ENCODE results near the gene PSMA5. TPM values are rescaled to one million over a fixed set of nuclear protein-coding genes. Genes with fewer than 3 reads are reported as not detected.

The PSMA5 gene
- total RNA-seq, 1 donor from 2014 or later = 23.1 TPM

DNA sequence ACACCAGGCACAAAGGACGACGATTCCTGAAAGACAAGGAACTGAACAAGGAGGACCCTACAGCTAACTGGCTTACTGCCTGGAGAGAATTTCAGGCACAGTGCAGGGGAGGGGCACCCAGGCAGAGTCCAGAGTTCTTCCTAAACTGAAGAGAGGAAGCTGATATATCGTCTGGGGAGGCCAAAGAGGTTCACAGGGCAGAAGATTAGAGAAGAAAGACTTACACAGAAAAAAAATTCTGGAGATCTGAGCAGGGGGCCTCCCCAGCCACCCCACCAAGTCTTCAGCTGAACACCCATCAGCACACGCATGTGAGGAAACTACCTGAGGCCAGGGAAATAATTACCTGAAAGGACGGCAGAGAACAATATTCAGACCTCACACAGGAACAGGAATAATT lies 53.1 kb downstream of the PSMA5 start:
- no peak for DNase-seq (ENCODE audit: extremely low spot score in 2 of 2)
- intact Hi-C loops (cut with DNase I) = no loop called here
- Histone ChIP-seq H3K4me1 (peaks cover 14% of the 10 kb centered on the region), H3K9me3 (no peaks in the 10 kb centered on the region), H3K27ac (peak overlapping the region; percentile 33), H3K36me3 (no peaks in the 10 kb centered on the region), H3K4me3 (no peak overlapping the region), H3K27me3 (no peaks in the 10 kb centered on the region)
- TF ChIP-seq POLR2AphosphoS5 (IDR thresholded peaks at IDR 0.05; ENCODE audit: insufficient read depth in 1 of 2, low read depth in 1 of 2) (no peak), POLR2A (IDR thresholded peaks at IDR 0.05) (no peak)

DNA sequence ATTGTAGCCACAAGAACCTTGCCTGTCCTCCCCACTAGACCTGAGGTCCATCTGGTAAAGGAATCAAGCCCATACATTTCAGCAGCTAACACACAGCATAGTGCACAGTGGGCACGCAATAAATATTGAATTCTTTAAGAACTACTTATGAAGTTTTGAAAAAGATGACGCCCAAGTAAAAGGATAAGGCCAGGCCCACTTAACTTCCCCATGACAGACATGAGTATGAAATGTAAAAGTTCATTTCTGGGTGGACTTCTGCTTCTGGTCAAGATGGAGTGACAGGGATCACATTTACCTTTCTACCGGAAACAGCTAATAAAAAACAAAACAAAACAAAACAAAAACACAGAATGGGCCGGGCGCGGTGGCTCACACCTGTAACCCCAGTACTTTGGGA lies 54.0 kb downstream of the PSMA5 start:
- Histone ChIP-seq H3K4me3 (no peak overlapping the region), H3K27me3 (no peaks in the 10 kb centered on the region), H3K27ac (peak overlapping the region; percentile 69), H3K4me1 (peaks cover 14% of the 10 kb centered on the region), H3K9me3 (no peaks in the 10 kb centered on the region), H3K36me3 (no peaks in the 10 kb centered on the region)
- DNase-seq (ENCODE audit: extremely low spot score in 2 of 2) = no peak
- intact Hi-C loops (cut with DNase I) = no loop called here
- TF ChIP-seq, protein P1, sequence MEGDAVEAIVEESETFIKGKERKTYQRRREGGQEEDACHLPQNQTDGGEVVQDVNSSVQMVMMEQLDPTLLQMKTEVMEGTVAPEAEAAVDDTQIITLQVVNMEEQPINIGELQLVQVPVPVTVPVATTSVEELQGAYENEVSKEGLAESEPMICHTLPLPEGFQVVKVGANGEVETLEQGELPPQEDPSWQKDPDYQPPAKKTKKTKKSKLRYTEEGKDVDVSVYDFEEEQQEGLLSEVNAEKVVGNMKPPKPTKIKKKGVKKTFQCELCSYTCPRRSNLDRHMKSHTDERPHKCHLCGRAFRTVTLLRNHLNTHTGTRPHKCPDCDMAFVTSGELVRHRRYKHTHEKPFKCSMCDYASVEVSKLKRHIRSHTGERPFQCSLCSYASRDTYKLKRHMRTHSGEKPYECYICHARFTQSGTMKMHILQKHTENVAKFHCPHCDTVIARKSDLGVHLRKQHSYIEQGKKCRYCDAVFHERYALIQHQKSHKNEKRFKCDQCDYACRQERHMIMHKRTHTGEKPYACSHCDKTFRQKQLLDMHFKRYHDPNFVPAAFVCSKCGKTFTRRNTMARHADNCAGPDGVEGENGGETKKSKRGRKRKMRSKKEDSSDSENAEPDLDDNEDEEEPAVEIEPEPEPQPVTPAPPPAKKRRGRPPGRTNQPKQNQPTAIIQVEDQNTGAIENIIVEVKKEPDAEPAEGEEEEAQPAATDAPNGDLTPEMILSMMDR (IDR thresholded peaks at IDR 0.05) = no peak
- no peak for TF ChIP-seq POLR2A (IDR thresholded peaks at IDR 0.05)
- no peak for TF ChIP-seq POLR2AphosphoS5 (IDR thresholded peaks at IDR 0.05; ENCODE audit: insufficient read depth in 1 of 2, low read depth in 1 of 2)

DNA sequence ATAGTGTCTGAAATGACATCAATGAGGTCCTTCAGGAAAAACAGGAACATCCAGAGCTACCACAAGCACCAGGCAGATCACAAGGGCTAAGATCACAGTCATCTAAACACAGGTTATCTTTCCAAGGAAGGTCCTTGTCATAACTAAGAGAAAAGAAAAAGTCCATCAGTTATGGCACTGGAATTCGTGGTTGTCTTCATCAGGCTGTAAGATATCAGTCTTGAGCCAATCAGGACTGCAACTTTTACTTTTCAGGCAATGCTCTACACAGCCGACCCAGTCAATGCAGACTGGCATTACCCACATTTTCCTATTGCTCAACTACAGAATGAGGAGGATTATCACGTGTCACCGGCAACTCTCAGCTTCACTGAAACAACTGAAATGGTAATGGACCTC lies 54.9 kb downstream of the PSMA5 start:
- no peak overlapping the region for H3K4me3 ChIP-seq
- H3K27me3 ChIP-seq = no peaks in the 10 kb centered on the region
- TF ChIP-seq, protein P1 (IDR thresholded peaks at IDR 0.05) = no peak
- TF ChIP-seq POLR2AphosphoS5 (IDR thresholded peaks at IDR 0.05; ENCODE audit: insufficient read depth in 1 of 2, low read depth in 1 of 2) (no peak), POLR2A (IDR thresholded peaks at IDR 0.05) (no peak)
- H3K4me1 ChIP-seq = peaks cover 14% of the 10 kb centered on the region
- H3K36me3 ChIP-seq = peaks cover 0 to 7% of the 10 kb centered on the region in 2 donors
- H3K9me3 ChIP-seq = no peaks in the 10 kb centered on the region
- peak overlapping the region; percentile 69 for H3K27ac ChIP-seq
- intact Hi-C loops (cut with DNase I) = no loop called here
- DNase-seq (ENCODE audit: extremely low spot score in 2 of 2) = no peak

DNA sequence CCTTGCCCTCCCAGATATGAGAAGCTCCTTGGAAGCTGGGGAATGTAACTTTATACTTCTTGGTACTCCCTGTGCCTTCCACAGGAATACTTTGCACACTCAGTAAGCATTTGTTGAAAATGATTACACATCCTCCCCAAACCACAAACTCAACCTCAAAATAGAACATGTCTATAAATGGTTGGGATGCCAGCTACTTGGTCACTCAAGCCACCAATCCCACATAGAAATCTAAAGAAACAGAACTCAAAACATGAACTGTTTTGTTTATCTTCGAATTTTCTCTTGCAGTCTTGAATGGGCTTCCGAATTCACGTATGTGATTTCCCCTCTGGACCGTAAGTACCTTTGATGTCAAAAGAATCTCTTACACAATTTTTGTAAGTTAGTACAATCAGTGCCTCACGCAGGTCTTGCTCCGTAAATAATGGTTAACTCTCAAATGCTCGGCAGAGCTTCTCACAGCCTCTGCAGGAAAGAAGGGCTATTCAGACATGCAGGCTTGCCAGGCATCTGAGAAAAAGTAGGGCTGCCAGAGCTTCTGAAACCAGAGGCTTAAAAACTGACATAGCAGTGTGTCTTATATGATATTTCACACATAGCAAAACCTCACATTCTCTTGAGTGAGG lies 55.4 kb downstream of the PSMA5 start:
- intact Hi-C loops (cut with DNase I) = no loop called here
- Histone ChIP-seq H3K4me1 (peaks cover 14% of the 10 kb centered on the region), H3K4me3 (no peak overlapping the region), H3K27ac (peak overlapping the region; percentile 69), H3K27me3 (no peaks in the 10 kb centered on the region), H3K9me3 (no peaks in the 10 kb centered on the region), H3K36me3 (peaks cover 0 to 7% of the 10 kb centered on the region in 2 donors)
- peak in 1 of 2 donors; percentile 15 for TF ChIP-seq POLR2AphosphoS5 (IDR thresholded peaks at IDR 0.05; ENCODE audit: insufficient read depth in 1 of 2, low read depth in 1 of 2)
- no peak for TF ChIP-seq POLR2A (IDR thresholded peaks at IDR 0.05)
- DNase-seq (ENCODE audit: extremely low spot score in 2 of 2) = no peak

DNA sequence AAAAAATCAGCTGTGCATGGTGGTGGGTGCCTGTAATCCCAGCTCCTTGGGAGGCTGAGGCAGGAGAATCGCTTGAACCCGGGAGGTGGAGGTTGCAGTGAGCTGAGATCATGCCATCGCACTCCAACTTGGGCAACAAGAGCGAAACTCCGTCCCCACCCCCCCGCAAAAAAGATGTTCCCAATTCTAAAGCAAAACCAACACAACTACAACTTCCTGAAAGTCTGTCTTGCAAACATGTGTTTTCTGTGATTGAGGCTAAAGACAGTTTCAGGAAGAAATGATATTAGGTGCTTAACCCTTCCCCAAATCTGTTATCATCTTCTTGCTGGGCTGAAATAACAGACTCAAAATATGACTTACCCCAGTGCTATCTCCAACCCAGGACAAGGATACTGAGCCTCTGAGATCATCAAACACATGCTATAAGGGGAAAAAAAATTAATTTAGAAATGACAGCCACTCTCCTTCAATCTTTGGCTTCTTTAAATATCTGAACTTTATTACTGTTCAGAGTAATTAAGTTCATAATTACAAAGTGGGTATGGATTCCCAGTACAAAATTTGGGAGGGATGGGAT lies 57.0 kb downstream of the PSMA5 start:
- H3K36me3 ChIP-seq = peaks cover 0 to 7% of the 10 kb centered on the region in 2 donors
- DNase-seq (ENCODE audit: extremely low spot score in 2 of 2) = no peak
- H3K27ac ChIP-seq = peak overlapping the region; percentile 69
- no peak for TF ChIP-seq POLR2AphosphoS5 (IDR thresholded peaks at IDR 0.05; ENCODE audit: insufficient read depth in 1 of 2, low read depth in 1 of 2)
- H3K9me3 ChIP-seq = no peaks in the 10 kb centered on the region
- intact Hi-C loops (cut with DNase I) = no loop called here
- H3K4me3 ChIP-seq = no peak overlapping the region
- peaks cover 14% of the 10 kb centered on the region for H3K4me1 ChIP-seq
- no peaks in the 10 kb centered on the region for H3K27me3 ChIP-seq

DNA sequence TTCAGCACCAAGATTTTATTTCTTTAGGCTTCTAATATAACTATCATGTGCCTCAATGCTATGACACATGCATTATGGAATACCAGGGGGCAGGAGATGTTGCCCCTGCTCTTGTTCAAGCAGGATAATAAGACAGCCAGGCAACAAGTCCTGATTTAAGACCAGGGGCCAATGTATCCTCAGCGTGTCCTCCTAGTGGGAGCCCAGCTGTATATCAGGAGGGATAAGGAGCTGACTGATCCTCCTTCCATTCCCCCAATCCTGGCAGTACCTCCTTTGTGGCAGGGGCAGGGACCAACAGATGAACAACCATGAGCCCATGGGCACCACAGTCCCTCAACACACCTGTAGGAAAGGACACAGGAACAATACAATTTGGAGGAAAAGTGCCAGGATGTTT lies 57.8 kb downstream of the PSMA5 start:
- Histone ChIP-seq H3K4me1 (peaks cover 14% of the 10 kb centered on the region), H3K9me3 (no peaks in the 10 kb centered on the region), H3K4me3 (no peak overlapping the region), H3K36me3 (peaks cover 0 to 7% of the 10 kb centered on the region in 2 donors), H3K27ac (peak overlapping the region; percentile 69), H3K27me3 (no peaks in the 10 kb centered on the region)
- no peak for TF ChIP-seq POLR2A (IDR thresholded peaks at IDR 0.05)
- TF ChIP-seq, protein P1 (IDR thresholded peaks at IDR 0.05) = no peak
- TF ChIP-seq POLR2AphosphoS5 (IDR thresholded peaks at IDR 0.05; ENCODE audit: insufficient read depth in 1 of 2, low read depth in 1 of 2) = no peak
- intact Hi-C loops (cut with DNase I) = no loop called here
- DNase-seq (ENCODE audit: extremely low spot score in 2 of 2) = no peak

All from vagina (tissue), 2 donors.